Keratinocyte (primary cell): ENCODE data around the gene POU4F1.

Experiments used
- CTCF ChIP-seq, 3 experiments: IDR thresholded peaks in 1 of 3; conservative IDR thresholded peaks in 1 of 3; optimal IDR thresholded peaks in 1 of 3; 2 replicates in 2 of 3; 3 replicates in 1 of 3; pipeline versions ENCODE3 to v1.5.1; 2011; ENCODE audit warnings: low read length in 3 of 3, mild to moderate bottlenecking in 3 of 3, moderate library complexity in 2 of 3, control low read depth in 1 of 3, inconsistent platforms in 1 of 3; ENCODE audit not compliant: insufficient read depth in 2 of 3; ENCODE audit errors: extremely low read depth in 1 of 3
- EZH2 ChIP-seq: IDR thresholded peaks from one replicate; pipeline ENCODE4 v1.6.1; 2012; ENCODE audit warnings: inconsistent platforms, mild to moderate bottlenecking, low read length, moderate library complexity

- TF ChIP-seq CTCF (optimal IDR thresholded peaks at IDR 0.05 in 1 of 3, IDR thresholded peaks at IDR 0.05 in 1 of 3, conservative IDR thresholded peaks at IDR 0.05 in 1 of 3; ENCODE audit: extremely low read depth in 1 of 3, insufficient read depth in 2 of 3, low read length in 3 of 3) (no peak), EZH2 (peak; percentile 84)
Observed at GRCh38 chr13:78609464-78610205, 6.3 kb upstream of the POU4F1 start.
